Measurements from ENCODE around the gene DNAH8. TPM values are rescaled to one million over a fixed set of nuclear protein-coding genes. Genes with fewer than 3 reads are reported as not detected.

Gene DNAH8
- total RNA-seq, 1 experiment from 2014 or later: not detected

DNA sequence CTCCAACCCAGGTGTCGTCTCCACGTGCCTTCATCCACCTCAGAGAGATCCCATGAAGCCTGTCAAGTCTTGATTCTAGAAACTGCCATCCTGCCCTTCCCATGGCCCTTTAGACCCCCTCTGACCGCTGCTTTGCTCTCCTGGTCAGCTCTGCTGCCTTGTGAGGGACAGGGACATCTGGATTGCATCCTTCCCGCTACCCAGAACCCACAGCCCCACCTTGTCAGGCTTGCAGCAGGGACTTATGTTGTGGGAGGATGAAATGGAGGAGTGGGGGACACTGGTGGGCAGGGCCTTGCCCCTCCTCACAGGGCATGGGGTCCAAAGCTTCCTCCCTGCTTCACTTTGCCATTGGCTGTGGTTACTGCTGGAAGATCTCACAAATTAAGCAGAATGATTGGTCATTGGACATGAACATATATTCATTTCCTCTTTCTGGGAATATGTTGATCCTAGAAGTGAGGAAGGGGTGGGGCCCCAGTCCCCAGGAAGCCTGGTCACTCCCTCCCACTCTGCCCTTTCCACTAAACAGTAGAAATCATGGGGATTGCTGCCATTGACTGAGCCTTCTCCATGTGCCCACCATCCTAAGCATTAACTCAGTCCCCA is 338.0 kb downstream of the DNAH8 start:
- TF ChIP-seq, protein P1, sequence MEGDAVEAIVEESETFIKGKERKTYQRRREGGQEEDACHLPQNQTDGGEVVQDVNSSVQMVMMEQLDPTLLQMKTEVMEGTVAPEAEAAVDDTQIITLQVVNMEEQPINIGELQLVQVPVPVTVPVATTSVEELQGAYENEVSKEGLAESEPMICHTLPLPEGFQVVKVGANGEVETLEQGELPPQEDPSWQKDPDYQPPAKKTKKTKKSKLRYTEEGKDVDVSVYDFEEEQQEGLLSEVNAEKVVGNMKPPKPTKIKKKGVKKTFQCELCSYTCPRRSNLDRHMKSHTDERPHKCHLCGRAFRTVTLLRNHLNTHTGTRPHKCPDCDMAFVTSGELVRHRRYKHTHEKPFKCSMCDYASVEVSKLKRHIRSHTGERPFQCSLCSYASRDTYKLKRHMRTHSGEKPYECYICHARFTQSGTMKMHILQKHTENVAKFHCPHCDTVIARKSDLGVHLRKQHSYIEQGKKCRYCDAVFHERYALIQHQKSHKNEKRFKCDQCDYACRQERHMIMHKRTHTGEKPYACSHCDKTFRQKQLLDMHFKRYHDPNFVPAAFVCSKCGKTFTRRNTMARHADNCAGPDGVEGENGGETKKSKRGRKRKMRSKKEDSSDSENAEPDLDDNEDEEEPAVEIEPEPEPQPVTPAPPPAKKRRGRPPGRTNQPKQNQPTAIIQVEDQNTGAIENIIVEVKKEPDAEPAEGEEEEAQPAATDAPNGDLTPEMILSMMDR (IDR thresholded peaks at IDR 0.05; ENCODE audit: unreplicated experiment): no peak
- intact Hi-C loops (cut with micrococcal nuclease): no loop called here
- Mint-ChIP-seq H3K4me3 (ENCODE audit: unreplicated experiment) (no peak overlapping the region), H3K4me1 (ENCODE audit: insufficient read depth, unreplicated experiment) (peaks cover 16% of the 10 kb centered on the region), H3K36me3 (ENCODE audit: insufficient read depth, unreplicated experiment) (peaks cover 4% of the 10 kb centered on the region), H3K27ac (ENCODE audit: low read depth, unreplicated experiment) (no peak overlapping the region), H3K9me3 (ENCODE audit: unreplicated experiment) (no peaks in the 10 kb centered on the region), H3K27me3 (ENCODE audit: insufficient read depth, unreplicated experiment) (peaks cover under 1% of the 10 kb centered on the region)
- ChIA-PET POLR2A (no interaction called here), CTCF (interaction anchor here (0.6 to 0.7 kb wide), 2 partner anchors 29 to 125 kb away, joined by 3 to 4 read pairs; no protein-coding TSS in a partner anchor)
- BruUV-seq (replicated peaks): no TSS peak
- no peak for DNase-seq (ENCODE audit: unreplicated experiment)

DNA sequence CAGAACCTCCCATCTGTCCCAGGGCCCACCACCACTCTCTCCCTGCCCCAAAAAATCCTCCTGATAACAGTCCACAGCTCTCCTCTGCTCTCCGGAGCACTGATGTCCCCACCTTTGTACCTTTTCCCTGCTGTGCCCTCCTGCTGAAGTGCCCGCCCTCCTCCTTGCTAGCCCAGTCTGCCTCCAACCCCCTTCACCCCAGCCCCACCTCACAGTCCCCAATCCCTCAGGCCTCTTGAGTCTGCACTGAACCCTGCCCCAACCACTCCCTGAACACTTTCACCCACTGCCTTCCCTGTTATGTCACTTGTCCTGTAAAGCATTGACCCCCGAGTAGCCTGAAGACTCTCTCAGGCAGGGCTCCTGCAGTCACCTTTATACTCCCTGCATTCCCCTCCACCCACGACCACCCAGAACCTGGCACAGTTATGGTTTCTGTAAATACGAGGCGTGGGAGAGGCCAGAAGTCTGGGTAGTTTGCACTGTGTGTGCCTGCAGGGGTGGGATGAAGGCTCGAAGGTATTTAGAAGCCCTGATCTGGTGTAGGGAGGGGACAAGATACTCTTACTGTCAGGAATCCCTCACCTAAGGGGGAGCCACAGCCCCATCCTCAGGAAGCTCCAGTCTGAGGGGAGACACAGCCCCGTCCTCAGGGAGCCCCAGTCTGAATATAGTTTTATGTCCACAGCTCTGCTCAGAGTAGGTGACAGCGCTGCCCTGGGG is 338.9 kb downstream of the DNAH8 start:
- DNase-seq (ENCODE audit: unreplicated experiment): no peak
- peaks cover 16% of the 10 kb centered on the region for H3K4me1 Mint-ChIP-seq (ENCODE audit: insufficient read depth, unreplicated experiment)
- peaks cover 4% of the 10 kb centered on the region for H3K36me3 Mint-ChIP-seq (ENCODE audit: insufficient read depth, unreplicated experiment)
- no peaks in the 10 kb centered on the region for H3K27me3 Mint-ChIP-seq (ENCODE audit: insufficient read depth, unreplicated experiment)
- no peaks in the 10 kb centered on the region for H3K9me3 Mint-ChIP-seq (ENCODE audit: unreplicated experiment)
- CTCF ChIA-PET: interaction anchor here (0.6 to 0.9 kb wide), 3 partner anchors 9 to 126 kb away, joined by 3 to 4 read pairs (median 4); no protein-coding TSS in a partner anchor
- H3K27ac Mint-ChIP-seq (ENCODE audit: low read depth, unreplicated experiment): no peak overlapping the region
- POLR2A ChIA-PET: no interaction called here
- TF ChIP-seq, protein P1 (IDR thresholded peaks at IDR 0.05; ENCODE audit: unreplicated experiment): no peak
- H3K4me3 Mint-ChIP-seq (ENCODE audit: unreplicated experiment): no peak overlapping the region
- no TSS peak for BruUV-seq (replicated peaks)
- intact Hi-C loops (cut with micrococcal nuclease): no loop called here

DNA sequence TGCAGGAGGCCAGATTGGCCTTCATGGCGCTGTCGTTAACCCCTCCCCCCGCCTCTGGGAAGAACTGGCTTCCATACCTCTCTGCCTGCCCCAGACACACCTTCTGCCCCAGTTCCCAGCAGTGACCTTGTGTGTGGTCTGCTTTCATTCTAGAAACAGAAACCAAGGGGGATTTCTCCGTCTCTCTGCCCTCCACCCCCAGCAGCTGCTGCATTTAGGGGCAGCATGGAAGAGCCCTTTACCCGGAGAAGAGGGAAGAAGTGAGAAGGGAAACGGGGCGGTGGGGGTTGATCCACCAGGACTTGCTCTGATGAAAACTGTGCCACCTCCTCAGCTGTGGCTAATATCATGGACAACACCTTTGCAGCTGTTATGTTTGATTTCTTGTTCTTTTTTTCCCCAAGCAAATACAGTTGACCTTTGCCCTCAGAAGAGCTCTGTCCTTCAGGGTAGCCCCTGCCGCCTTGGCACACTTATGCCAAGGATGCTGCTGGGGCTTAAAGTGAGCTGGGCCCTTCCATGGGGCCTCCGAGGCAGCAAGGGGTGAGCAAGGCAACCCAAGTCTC is 339.5 kb downstream of the DNAH8 start:
- intact Hi-C loops (cut with micrococcal nuclease): no loop called here
- no peak overlapping the region for H3K27ac Mint-ChIP-seq (ENCODE audit: low read depth, unreplicated experiment)
- peaks cover 2% of the 10 kb centered on the region for H3K27me3 Mint-ChIP-seq (ENCODE audit: insufficient read depth, unreplicated experiment)
- TF ChIP-seq, protein P1 (IDR thresholded peaks at IDR 0.05; ENCODE audit: unreplicated experiment): no peak
- DNase-seq (ENCODE audit: unreplicated experiment): no peak
- no peak overlapping the region for H3K4me3 Mint-ChIP-seq (ENCODE audit: unreplicated experiment)
- H3K9me3 Mint-ChIP-seq (ENCODE audit: unreplicated experiment): no peaks in the 10 kb centered on the region
- POLR2A ChIA-PET: no interaction called here
- no TSS peak for BruUV-seq (replicated peaks)
- CTCF ChIA-PET: interaction anchor here (0.6 to 1.0 kb wide), 4 partner anchors 9 to 308 kb away, joined by 3 to 4 read pairs (median 4); no protein-coding TSS in a partner anchor
- H3K4me1 Mint-ChIP-seq (ENCODE audit: insufficient read depth, unreplicated experiment): peaks cover 16% of the 10 kb centered on the region
- H3K36me3 Mint-ChIP-seq (ENCODE audit: insufficient read depth, unreplicated experiment): peaks cover 4% of the 10 kb centered on the region

DNA sequence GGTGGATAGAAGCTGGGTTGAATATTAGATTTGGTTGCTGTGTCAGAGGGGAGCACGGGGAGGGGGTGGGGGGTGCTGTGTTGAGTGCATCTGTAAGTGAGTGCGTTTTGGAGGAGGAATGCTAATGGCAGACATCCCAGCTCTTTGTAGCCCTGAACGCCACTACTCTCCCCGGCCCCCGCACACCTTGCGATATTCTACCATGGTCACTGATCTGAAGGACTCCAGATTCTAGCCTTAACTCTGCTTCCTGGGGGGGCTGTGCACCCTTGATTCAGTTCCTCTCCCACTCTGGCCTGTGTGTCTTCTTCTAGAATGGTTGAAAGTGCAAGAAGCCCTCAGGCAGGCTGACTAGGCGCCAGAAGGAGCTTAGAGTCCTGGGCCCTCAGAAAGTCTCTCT is 340.6 kb downstream of the DNAH8 start:
- H3K27me3 Mint-ChIP-seq (ENCODE audit: insufficient read depth, unreplicated experiment): peaks cover 12% of the 10 kb centered on the region

More for the DNA sequence above, 340.6 kb downstream of the DNAH8 start:
- H3K27ac Mint-ChIP-seq (ENCODE audit: low read depth, unreplicated experiment): no peak overlapping the region
- H3K9me3 Mint-ChIP-seq (ENCODE audit: unreplicated experiment): no peaks in the 10 kb centered on the region
- H3K4me3 Mint-ChIP-seq (ENCODE audit: unreplicated experiment): no peak overlapping the region
- ChIA-PET CTCF (interaction anchor here (0.6 to 1.0 kb wide), 3 partner anchors 51 to 115 kb away, joined by 3 to 4 read pairs (median 3); no protein-coding TSS in a partner anchor), POLR2A (no interaction called here)
- H3K36me3 Mint-ChIP-seq (ENCODE audit: insufficient read depth, unreplicated experiment): peaks cover 4% of the 10 kb centered on the region
- BruUV-seq (replicated peaks): no TSS peak
- no peak for DNase-seq (ENCODE audit: unreplicated experiment)
- TF ChIP-seq, protein P1 (IDR thresholded peaks at IDR 0.05; ENCODE audit: unreplicated experiment): no peak
- intact Hi-C loops (cut with micrococcal nuclease): no loop called here
- H3K4me1 Mint-ChIP-seq (ENCODE audit: insufficient read depth, unreplicated experiment): peaks cover 12% of the 10 kb centered on the region

Measured in MCF 10A (cell line).